Hypothalamus (tissue), 51 donors: ENCODE measurements around the gene WDR33.

Experiments
- DNase-seq, 51 donors: peaks; one replicate each; lab custom pipeline; 2025; lab: John Stamatoyannopoulos, UW

The WDR33 gene

DNA sequence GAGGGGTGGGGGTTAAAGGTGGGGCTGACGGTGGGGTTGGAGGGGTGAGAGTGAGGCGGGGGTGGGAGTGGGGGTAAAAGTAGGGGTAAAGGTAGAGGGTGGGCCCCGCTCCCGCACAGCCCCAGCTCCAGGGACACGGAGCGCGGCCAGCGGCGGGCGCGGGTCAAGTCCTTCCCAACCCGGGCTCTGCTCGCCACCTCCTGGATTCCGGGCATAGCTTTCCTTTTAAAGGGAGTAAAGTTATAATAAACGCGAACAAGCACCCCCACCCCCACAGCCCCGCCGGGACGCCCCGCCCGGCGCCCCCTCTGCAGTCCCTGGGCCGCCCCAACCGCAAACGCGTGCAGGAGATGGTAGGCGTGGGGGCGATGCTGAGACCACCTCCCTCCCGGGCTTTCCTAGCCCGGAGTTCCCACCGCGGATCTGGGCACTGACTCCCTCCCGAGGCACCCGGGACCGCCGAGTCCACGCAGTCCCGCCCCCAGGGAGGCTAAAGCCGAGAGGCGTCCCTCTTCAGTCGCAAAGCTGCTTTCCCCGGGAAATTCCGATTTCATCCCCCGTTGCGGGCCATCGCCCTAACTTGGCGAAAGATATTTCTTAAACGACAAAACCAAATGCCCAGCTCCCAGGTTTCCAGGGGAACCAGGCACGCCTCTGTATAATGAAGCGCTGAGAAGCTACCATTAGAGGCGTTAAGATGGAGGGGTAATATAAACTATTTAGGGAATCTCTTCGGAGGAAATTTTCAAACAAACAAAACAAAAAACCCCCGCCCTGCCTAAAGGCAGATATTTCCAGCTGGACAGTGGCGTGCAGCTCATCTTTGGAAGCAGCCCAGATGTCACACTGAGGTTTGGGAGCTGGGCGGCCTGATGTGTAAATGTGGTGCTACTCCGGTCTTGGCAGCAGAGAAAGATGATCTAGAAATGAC, 135.4 kb downstream of the WDR33 start, which contains the start of gene LIMS2:
Gene LIMS2 (minus strand): TSS at position 200 of the 931 bp plus-strand sequence. CDS start 506 bp downstream, outside the sequence.
- peak in 3 of 51 donors; percentile 28 to 47 (median 35) for DNase-seq

DNA sequence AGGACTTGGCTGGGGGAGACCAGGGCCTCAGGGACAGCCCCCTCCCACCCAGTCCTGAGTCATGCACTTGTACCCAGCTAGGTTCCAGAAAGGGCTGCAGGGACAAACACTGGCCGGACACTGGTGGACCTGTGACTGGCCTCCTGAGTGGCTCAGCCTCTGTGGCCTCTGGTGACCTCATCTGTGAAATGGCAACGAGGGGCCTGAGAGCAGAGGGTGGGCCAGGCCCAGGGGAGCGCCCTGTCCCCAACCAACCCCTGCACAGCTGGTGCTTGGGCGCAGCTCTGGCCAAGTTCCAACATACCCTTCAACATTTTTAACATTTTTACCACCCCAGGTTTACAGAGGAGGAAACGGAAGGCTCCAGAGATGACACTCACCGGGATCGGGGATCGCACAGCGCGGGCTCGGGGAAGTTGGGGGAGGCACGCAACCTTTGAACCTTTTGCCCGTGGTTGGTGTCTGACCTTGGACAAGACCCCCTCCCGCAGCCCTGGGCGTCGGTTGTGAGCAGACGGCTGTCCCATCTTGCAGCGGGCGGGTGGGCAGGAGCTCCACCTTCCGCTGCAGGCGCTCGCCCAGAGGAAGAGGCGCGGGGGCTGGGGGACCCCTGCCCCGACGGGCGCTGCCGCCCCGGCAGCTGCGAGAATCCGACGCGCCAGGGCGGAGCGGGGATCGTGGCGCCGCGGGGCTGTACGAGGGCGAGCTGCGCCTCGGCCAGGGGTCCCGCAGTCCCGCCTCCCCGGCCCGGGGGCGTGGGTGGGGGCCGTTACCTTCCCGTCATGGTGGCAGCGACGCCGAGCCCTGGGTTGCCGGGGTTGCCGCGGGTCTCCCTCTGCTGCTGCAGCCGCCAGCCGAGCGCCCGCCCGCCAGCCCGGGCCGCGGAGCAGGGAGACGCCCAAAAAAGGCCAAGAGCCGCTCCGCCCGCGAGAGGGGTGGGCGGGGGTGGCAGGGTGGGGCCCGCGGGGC, 136.4 kb downstream of the WDR33 start:
- DNase-seq, result no peak

- no peak for DNase-seq
Measured at GRCh38 chr2:127673291-127674069, 137.5 kb downstream of the WDR33 start.

GRCh38 chr2:127672341-127673224, 138.4 kb downstream of the WDR33 start:
- no peak for DNase-seq

DNA sequence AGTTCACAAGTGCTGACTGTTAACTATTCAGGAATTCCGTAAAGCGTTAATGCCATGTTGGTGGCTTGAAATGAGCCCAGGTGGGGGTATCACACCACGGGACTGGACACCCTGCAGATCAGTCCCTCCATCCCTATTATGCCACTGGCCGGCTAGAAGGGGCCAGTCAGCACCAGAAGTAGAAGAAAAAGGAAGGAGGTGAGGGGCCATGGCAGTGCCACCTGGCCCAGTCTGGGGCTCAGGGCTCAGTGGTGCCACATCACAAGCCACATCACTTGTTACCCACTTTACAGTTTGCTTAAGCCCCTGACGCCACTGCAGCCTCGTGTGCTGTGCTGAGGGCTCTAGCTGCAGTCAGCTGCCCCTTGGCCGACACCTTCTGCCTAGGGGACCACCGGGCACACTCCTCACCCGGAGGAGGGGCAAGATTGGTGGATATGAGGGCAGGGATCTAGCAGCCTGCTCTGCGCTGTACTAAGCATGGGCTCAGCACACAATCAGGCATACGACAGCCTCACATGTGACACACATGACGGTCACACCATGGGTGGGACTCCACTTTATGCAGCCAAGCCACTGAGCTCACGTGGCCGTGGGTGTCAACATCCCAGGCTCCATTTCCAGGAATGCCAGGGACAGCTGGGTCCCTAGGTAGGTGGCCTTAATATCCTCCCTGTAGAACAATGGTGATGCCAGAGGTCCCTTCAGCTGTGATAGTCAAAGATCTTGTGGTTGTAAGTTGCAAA, 139.2 kb downstream of the WDR33 start:
- DNase-seq, result no peak

DNA sequence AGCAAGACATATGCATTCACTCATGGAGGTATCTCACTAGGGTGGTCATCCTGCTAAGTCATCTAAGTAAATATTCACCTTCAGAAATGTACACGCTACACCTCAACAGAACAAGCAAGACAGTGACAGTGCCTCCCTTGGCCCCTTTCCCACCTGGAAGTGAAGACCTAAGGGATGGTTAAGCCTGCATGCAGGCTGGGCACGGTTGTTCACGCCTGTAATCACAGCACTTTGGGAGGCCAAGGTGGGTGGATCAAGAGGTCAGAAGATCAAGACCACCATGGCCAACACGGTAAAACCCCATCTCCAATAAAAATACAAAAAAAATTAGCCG, 140.0 kb downstream of the WDR33 start:
- DNase-seq, result no peak

- no peak for DNase-seq
Measured at GRCh38 chr2:127670055-127670956, 140.7 kb downstream of the WDR33 start.

- DNase-seq, result no peak
Measured at GRCh38 chr2:127669056-127669455, 141.9 kb downstream of the WDR33 start.

DNA sequence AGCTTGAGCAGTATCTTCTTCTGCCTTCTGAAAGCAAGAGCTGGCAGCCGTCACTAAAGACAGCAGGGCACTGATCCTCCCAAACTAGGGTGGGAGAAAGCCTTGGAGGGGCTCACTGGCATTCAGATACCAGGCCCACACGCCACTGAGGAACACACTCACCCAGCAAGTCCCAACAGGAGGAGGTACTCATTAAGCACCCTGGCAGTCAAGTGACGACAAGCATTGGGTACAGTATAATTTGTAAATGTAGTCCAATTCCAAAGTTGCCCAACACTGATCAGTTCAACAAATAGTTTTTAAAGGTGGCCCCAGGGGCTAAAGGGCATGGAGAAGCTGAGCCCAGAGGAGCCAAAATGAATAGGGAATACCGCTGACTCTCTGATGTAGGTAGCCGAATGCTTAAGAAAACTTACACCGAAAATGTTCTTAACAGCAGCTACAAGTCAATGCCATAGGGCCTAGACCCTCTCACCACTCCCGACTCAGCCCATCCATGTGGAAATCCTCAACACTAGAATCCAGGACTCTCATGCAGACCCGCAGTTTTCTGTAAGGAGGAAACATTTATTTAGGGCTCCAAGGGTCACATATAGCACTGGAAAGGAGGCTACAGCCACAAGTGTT, 145.6 kb downstream of the WDR33 start:
- no peak for DNase-seq

- no peak for DNase-seq
Measured at GRCh38 chr2:127664895-127665225, 146.1 kb downstream of the WDR33 start.

DNA sequence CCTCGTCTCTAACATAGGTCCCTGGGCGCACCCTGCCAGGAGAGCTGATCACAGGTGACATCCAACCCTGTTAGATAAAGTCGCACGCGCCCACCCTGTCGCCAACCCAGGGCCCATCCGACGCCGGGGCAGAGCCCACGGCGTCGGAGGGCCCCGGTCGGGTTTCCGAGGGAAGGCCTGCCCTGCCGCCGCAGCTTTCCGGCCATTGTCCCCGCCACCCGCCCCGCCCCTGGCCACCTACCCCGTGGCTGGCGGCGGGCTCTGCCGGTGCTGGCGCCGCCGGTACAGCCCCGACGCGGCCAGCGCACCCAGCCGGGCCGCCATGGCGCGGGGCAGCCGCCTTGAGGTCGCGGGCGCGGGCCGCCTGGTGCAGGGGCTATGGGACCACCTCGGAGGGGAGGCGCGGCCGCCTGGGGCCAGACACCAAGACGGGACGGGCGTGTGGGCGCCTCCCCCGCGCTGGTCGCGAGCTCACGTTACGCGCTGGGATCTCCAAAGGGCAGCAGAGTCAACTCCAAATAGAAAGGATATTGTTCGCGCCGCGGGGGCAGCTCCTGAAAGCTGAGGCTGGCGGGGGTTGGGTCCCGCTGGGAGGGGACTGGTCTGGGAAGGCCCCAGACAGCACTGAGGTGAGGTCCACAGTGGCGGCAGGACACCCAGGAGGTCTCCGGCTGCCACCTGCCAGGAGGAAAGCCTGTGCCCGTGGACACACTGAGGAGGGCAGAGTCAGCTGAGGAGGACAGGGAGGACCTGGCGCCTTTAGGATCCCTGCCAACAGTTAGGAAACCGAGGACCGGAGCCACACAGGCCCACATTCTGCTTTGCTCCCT, 146.7 kb downstream of the WDR33 start:
- no peak for DNase-seq

DNA sequence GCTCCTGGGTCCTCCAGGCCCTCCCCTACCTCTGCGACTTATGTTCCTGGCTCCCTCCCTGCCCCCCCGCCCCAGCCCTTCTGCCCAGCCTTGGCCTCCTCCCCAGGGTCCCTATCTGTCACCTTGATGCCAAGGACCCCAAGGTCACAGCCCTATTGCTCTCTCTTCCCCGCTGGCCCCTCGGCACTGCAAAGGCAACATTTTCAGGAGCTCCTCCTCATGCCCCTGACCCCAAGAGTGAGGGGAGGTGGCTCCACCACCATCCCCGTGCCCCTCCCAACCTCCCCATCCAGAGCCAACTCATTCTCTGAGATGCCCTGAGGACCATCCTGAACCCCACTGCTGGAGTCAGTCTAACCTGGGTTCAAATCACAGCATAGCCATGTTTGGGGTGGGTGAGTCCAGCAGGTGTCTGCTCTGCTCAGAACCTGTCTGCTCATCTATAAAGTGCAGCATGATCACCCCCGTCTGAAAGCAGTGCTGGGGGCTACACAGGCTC, 147.4 kb downstream of the WDR33 start:
- no peak for DNase-seq

GRCh38 chr2:127662937-127663565, 147.9 kb downstream of the WDR33 start:
- no peak for DNase-seq

DNA sequence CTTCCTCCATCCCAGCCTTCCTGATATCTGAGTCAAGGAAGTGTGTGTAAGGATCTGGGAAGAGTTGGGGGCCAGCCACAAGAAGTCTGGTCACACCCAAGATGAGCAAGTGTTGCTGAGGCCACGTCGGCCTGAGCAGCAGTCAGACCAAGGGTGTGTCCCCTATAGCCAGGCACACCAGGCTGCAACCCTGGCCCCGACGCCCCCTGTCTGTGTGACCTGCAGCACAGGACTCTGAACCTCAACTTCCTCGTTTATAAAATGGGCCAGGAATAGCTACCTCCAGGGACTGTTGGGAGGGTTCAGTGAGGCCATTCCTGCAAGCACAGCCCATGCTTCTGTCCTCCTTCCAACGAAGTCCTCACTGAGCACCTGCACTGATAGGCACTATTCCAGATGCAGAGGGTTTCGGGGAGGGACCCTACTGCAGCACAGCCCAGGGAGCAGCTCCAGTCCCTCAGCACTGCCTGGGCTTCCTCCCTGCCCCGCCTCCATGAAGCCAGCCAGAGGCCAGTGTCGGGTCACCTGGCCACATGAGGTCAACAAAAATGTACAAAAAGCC, 148.9 kb downstream of the WDR33 start:
- no peak for DNase-seq

DNA sequence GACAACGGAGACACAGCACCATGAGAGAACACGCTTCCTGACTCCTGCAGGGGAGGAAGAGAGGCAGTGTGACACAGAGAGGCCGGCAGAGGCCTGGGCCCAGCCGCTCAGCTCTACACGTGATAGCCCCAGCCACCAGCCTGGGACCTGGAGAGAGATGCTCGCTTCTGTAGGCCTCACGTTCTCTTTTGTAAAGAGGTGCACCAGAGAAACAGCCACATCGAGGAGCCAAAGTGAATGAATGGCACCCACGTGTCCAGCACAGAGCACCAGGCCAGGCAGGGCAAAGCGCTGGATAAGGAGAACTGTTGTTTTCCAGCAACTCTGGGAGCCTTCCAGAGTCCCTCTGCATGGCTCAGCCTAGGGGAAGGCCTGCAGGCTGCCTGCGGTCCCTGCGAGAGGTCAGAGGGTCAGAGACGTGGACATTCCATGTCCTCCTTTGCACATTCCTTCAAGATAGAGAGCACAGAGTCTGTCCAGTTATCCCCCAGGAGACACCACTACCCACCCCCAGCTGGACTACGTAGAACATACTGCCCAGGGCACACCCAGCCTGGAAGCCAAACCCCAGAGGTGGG, 149.8 kb downstream of the WDR33 start:
- peak in 15 of 51 donors; percentile 15 to 67 (median 37) for DNase-seq
